OCI-LY1 (cell line): ENCODE measurements around the gene TTC39C.

Experiments
- H2AFZ ChIP-seq: fragments of 200-600 bp; sonication (generic), shearing (Covaris generic); 2 replicates; pipeline ENCODE4 v1.6.0; 2014; ENCODE audit warnings: antibody characterized with exemption, mild to moderate bottlenecking, low read length
- H3F3A ChIP-seq: fragments of 200-600 bp; sonication (generic), shearing (Covaris generic); 2 replicates; pipeline ENCODE4 v1.6.0; 2014; ENCODE audit warnings: mild to moderate bottlenecking, antibody characterized with exemption, low read length, moderate library complexity; ENCODE audit not compliant: insufficient read depth
- H3K27ac ChIP-seq: fragments of 200-600 bp; sonication (generic); 2 replicates; pipeline ENCODE4 v1.5.1; 2014; ENCODE audit warnings: low read length, mixed run types, mild to moderate bottlenecking, low read depth; ENCODE audit not compliant: poor library complexity, severe bottlenecking
- H3K27me3 ChIP-seq: fragments of 200-600 bp; sonication (generic); 2 replicates; pipeline ENCODE4 v1.6.0; 2014; ENCODE audit warnings: antibody characterized with exemption, mild to moderate bottlenecking, low read length, moderate library complexity; ENCODE audit not compliant: insufficient read depth
- H3K36me3 ChIP-seq: fragments of 200-600 bp; sonication (generic); 2 replicates; pipeline ENCODE4 v1.6.1; 2014; ENCODE audit warnings: mild to moderate bottlenecking, antibody characterized with exemption, low read length, moderate library complexity, mixed read lengths; ENCODE audit not compliant: insufficient read depth
- H3K4me1 ChIP-seq: fragments of 200-600 bp; sonication (generic); 2 replicates; pipeline ENCODE4 v1.5.1; 2014; ENCODE audit warnings: mild to moderate bottlenecking, low read length, moderate library complexity; ENCODE audit not compliant: insufficient read depth, severe bottlenecking
- H3K4me2 ChIP-seq: fragments of 200-600 bp; sonication (generic), shearing (Covaris generic); 2 replicates; pipeline ENCODE4 v1.6.1; 2014; ENCODE audit warnings: low read length
- H3K4me3 ChIP-seq: fragments of 200-600 bp; sonication (generic); 2 replicates; pipeline ENCODE4 v1.5.1; 2014; ENCODE audit warnings: low read length, low read depth, mild to moderate bottlenecking, mixed read lengths; ENCODE audit not compliant: poor library complexity, severe bottlenecking
- H3K79me2 ChIP-seq: fragments of 200-600 bp; shearing (Covaris generic); 2 replicates; pipeline ENCODE4 v1.6.1; 2016; ENCODE audit warnings: mixed run types, low read length, mixed read lengths; ENCODE audit not compliant: insufficient read depth
- H3K9ac ChIP-seq: fragments of 200-600 bp; sonication (generic), shearing (Covaris generic); 2 replicates; pipeline ENCODE4 v1.6.1; 2014; ENCODE audit warnings: mild to moderate bottlenecking, low read length, mixed read lengths
- H3K9me2 ChIP-seq: fragments of 200-600 bp; sonication (generic), shearing (Covaris generic); 2 replicates; pipeline ENCODE4 v1.6.1; 2014; ENCODE audit warnings: low read depth, mild to moderate bottlenecking, low read length, mixed read lengths
- H3K9me3 ChIP-seq: fragments of 200-600 bp; shearing (Covaris generic); 2 replicates; pipeline ENCODE4 v1.6.1; 2014; ENCODE audit warnings: low read length, mixed read lengths
- H4K20me1 ChIP-seq: fragments of 200-600 bp; sonication (generic), shearing (Covaris generic); 2 replicates; pipeline ENCODE4 v1.6.0; 2016; ENCODE audit warnings: mild to moderate bottlenecking, low read length; ENCODE audit not compliant: insufficient read depth
- EZH2 ChIP-seq: fragments of 200-600 bp; sonication (generic), shearing (Covaris generic); IDR thresholded peaks from 2 replicates; pipeline ENCODE4 v1.8.0; 2017; ENCODE audit warnings: borderline replicate concordance, mixed run types, mild to moderate bottlenecking, antibody characterized with exemption, low read length, moderate library complexity, mixed read lengths
- TF ChIP-seq, protein P1 (sequence below): fragments of 200-600 bp; sonication (generic), shearing (Covaris generic); IDR thresholded peaks from 2 replicates; pipeline ENCODE4 v1.5.1; 2017; ENCODE audit warnings: mild to moderate bottlenecking, antibody characterized with exemption, low read length, moderate library complexity, mixed read lengths

The TTC39C gene

GRCh38 chr18:24086082-24086481 lies 71.5 kb downstream of the TTC39C start:
- no peak overlapping the region for H3K4me3 ChIP-seq
- H3K4me2 ChIP-seq: no peak overlapping the region
- H4K20me1 ChIP-seq: no peaks in the 10 kb centered on the region
- H3K9me3 ChIP-seq: no peaks in the 10 kb centered on the region
- no peaks in the 10 kb centered on the region for H3K79me2 ChIP-seq
- H3K27ac ChIP-seq: no peak overlapping the region
- H3K27me3 ChIP-seq: no peaks in the 10 kb centered on the region
- no peaks in the 10 kb centered on the region for H3K4me1 ChIP-seq
- no peaks in the 10 kb centered on the region for H3K9me2 ChIP-seq
- H3K36me3 ChIP-seq: no peaks in the 10 kb centered on the region
- TF ChIP-seq, protein P1, sequence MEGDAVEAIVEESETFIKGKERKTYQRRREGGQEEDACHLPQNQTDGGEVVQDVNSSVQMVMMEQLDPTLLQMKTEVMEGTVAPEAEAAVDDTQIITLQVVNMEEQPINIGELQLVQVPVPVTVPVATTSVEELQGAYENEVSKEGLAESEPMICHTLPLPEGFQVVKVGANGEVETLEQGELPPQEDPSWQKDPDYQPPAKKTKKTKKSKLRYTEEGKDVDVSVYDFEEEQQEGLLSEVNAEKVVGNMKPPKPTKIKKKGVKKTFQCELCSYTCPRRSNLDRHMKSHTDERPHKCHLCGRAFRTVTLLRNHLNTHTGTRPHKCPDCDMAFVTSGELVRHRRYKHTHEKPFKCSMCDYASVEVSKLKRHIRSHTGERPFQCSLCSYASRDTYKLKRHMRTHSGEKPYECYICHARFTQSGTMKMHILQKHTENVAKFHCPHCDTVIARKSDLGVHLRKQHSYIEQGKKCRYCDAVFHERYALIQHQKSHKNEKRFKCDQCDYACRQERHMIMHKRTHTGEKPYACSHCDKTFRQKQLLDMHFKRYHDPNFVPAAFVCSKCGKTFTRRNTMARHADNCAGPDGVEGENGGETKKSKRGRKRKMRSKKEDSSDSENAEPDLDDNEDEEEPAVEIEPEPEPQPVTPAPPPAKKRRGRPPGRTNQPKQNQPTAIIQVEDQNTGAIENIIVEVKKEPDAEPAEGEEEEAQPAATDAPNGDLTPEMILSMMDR: no peak
- no peak for TF ChIP-seq EZH2
- H3K9ac ChIP-seq: no peak overlapping the region
- no peak overlapping the region for H2AFZ ChIP-seq
- no peaks in the 10 kb centered on the region for H3F3A ChIP-seq

DNA sequence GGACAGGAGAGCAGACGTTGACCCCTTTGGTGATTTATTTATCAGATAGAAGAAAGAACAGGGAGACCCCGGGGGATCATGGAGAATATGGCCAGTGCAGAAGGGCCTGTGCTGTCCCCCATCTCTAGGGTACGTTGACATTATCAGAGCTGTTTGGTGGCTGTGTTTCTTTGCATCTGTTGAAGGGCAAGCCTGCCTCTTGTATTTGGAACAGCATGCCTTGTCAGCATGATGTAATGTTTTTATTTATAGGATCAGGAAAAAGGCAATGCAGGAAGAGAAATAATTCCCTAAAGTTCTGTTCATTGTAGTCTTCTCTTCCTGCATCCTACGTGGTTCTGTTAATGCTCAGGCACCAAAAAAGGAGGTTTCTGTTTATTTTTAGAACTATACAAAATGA lies 74.5 kb downstream of the TTC39C start:
- Histone ChIP-seq H3K9me3 (no peaks in the 10 kb centered on the region), H3K27me3 (no peaks in the 10 kb centered on the region), H3K4me2 (no peak overlapping the region), H3K36me3 (no peaks in the 10 kb centered on the region), H3K79me2 (no peaks in the 10 kb centered on the region), H3K9me2 (no peaks in the 10 kb centered on the region), H3K4me3 (no peak overlapping the region), H3K4me1 (no peaks in the 10 kb centered on the region), H3F3A (no peaks in the 10 kb centered on the region), H4K20me1 (no peaks in the 10 kb centered on the region), H3K27ac (no peak overlapping the region), H2AFZ (no peak overlapping the region), H3K9ac (no peak overlapping the region)
- TF ChIP-seq, protein P1: no peak
- no peak for TF ChIP-seq EZH2

GRCh38 chr18:24089515-24090337 lies 75.2 kb downstream of the TTC39C start:
- Histone ChIP-seq H3K4me2 (no peak overlapping the region), H3K27ac (no peak overlapping the region), H3K79me2 (no peaks in the 10 kb centered on the region), H3K4me3 (no peak overlapping the region), H3K9ac (no peak overlapping the region), H3K27me3 (no peaks in the 10 kb centered on the region), H3K36me3 (no peaks in the 10 kb centered on the region), H4K20me1 (no peaks in the 10 kb centered on the region), H3F3A (no peaks in the 10 kb centered on the region), H3K4me1 (no peaks in the 10 kb centered on the region), H2AFZ (no peak overlapping the region), H3K9me2 (no peaks in the 10 kb centered on the region), H3K9me3 (no peaks in the 10 kb centered on the region)
- TF ChIP-seq, protein P1: no peak
- no peak for TF ChIP-seq EZH2
